Cardiac muscle cell (in vitro differentiated cells and primary cell): ENCODE data around the gene RCCD1. TPM values are rescaled to one million over a fixed set of nuclear protein-coding genes. Genes with fewer than 3 reads are reported as not detected.
A peak's percentile ranks its signal among the peaks of the same experiment; 100 is the strongest.

ENCODE experiments used
- DNase-seq, 2 donors: peaks; one replicate each; pipeline versions ENCODE4 v3.0.0 to v3.0.0-alpha.2; 2010 to 2017; ENCODE audit warnings: low read depth in 1 of 2, low spot score in 1 of 2
- H3K27ac ChIP-seq: fragments of 200-600 bp; sonication (generic); 2 replicates; pipeline ENCODE4 v1.5.1; 2016
- H3K27me3 ChIP-seq: fragments of 200-600 bp; sonication (generic); 2 replicates; pipeline ENCODE4 v1.6.0; 2016; ENCODE audit warnings: control low read depth
- H3K36me3 ChIP-seq: fragments of 200-600 bp; sonication (generic); 2 replicates; pipeline ENCODE4 v1.5.1; 2016; ENCODE audit warnings: control low read depth
- H3K4me1 ChIP-seq: fragments of 200-600 bp; sonication (generic); 2 replicates; pipeline ENCODE4 v1.8.1; 2017; ENCODE audit warnings: low read depth, mild to moderate bottlenecking, mixed run types
- H3K4me3 ChIP-seq: fragments of 200-600 bp; sonication (generic); 2 replicates; pipeline ENCODE4 v1.5.1; 2016; ENCODE audit warnings: mild to moderate bottlenecking
- H3K9me3 ChIP-seq: fragments of 200-600 bp; sonication (generic); 2 replicates; pipeline ENCODE4 v1.5.1; 2017; ENCODE audit warnings: low read depth, mild to moderate bottlenecking, control low read depth
- polyA plus RNA-seq: library from polyadenylated mRNA; unstranded; fragments of >200 nt; fragmentation: Nextera tagmentation; extraction: Ambion mirVana; gene quantifications from 2 replicates; pipeline ENCODE4 v1.2.1, GENCODE V29; 2016
- total RNA-seq: library from RNA; depleted of rRNA; stranded (reverse); fragments of >200 nt; gene quantifications from 2 replicates; pipeline ENCODE4 v1.2.3, GENCODE V29; 2016
- TF ChIP-seq, protein P1 (sequence below): IDR thresholded peaks from 2 replicates; pipeline ENCODE4 v1.5.1; 2012; ENCODE audit warnings: low read depth, mild to moderate bottlenecking, low read length

The RCCD1 gene
- total and polyA plus RNA-seq, 2 experiments from 2014 or later: 32.8 to 43.0 TPM

DNA sequence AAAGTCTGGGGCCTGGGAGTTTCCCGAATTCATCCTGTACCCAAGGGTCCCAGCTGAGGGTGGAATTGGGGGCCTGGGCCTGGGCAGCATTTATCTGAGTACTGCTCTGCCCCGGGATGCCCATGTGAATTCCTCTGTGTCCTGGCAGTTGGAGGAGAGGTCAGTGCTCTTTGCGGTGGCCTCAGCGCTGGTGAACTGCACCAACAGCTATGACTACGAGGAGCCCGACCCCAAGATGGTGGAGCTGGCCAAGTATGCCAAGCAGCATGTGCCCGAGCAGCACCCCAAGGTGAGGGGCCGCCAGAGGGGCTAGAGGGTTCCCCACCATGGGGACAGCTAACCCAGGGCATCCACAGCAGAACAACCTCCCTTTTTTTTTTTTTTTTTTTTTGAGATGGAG is 6.2 kb upstream of the RCCD1 start:
- H3K36me3 ChIP-seq: peaks cover 45% of the 10 kb centered on the region
- no peak overlapping the region for H3K27ac ChIP-seq
- H3K27me3 ChIP-seq: no peaks in the 10 kb centered on the region
- DNase-seq: no peak
- no peaks in the 10 kb centered on the region for H3K9me3 ChIP-seq
- TF ChIP-seq, protein P1, sequence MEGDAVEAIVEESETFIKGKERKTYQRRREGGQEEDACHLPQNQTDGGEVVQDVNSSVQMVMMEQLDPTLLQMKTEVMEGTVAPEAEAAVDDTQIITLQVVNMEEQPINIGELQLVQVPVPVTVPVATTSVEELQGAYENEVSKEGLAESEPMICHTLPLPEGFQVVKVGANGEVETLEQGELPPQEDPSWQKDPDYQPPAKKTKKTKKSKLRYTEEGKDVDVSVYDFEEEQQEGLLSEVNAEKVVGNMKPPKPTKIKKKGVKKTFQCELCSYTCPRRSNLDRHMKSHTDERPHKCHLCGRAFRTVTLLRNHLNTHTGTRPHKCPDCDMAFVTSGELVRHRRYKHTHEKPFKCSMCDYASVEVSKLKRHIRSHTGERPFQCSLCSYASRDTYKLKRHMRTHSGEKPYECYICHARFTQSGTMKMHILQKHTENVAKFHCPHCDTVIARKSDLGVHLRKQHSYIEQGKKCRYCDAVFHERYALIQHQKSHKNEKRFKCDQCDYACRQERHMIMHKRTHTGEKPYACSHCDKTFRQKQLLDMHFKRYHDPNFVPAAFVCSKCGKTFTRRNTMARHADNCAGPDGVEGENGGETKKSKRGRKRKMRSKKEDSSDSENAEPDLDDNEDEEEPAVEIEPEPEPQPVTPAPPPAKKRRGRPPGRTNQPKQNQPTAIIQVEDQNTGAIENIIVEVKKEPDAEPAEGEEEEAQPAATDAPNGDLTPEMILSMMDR: no peak
- no peak overlapping the region for H3K4me3 ChIP-seq
- H3K4me1 ChIP-seq: no peaks in the 10 kb centered on the region

GRCh38 chr15:90949979-90950675 is 4.6 kb upstream of the RCCD1 start:
- Histone ChIP-seq H3K9me3 (no peaks in the 10 kb centered on the region), H3K27me3 (no peaks in the 10 kb centered on the region), H3K36me3 (peaks cover 39% of the 10 kb centered on the region), H3K27ac (no peak overlapping the region), H3K4me1 (no peaks in the 10 kb centered on the region), H3K4me3 (no peak overlapping the region)
- DNase-seq: no peak
- TF ChIP-seq, protein P1: no peak

DNA sequence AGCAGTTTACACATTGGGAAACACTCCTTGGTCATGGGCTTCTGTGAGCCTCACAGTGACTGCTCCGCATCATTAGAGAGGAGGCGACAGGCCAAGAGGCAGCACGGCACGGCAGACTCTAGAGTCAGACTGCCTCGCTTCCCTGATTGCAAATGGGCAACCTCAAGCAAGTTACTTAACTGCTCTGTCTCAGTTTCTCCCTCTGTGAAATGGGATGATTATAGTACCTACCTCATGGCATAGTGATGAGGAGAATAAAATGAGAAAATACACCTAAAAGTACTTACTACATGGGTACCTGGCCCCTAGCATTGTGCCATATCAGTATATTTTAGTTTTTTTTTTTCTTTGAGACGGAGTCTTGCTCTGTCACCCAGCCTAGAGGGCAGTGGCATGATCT is 4.0 kb upstream of the RCCD1 start:
- peaks cover 2% of the 10 kb centered on the region for H3K4me1 ChIP-seq
- TF ChIP-seq, protein P1: no peak
- H3K4me3 ChIP-seq: no peak overlapping the region
- H3K9me3 ChIP-seq: no peaks in the 10 kb centered on the region
- no peak overlapping the region for H3K27ac ChIP-seq
- H3K36me3 ChIP-seq: peaks cover 39% of the 10 kb centered on the region
- no peak for DNase-seq
- no peaks in the 10 kb centered on the region for H3K27me3 ChIP-seq

DNA sequence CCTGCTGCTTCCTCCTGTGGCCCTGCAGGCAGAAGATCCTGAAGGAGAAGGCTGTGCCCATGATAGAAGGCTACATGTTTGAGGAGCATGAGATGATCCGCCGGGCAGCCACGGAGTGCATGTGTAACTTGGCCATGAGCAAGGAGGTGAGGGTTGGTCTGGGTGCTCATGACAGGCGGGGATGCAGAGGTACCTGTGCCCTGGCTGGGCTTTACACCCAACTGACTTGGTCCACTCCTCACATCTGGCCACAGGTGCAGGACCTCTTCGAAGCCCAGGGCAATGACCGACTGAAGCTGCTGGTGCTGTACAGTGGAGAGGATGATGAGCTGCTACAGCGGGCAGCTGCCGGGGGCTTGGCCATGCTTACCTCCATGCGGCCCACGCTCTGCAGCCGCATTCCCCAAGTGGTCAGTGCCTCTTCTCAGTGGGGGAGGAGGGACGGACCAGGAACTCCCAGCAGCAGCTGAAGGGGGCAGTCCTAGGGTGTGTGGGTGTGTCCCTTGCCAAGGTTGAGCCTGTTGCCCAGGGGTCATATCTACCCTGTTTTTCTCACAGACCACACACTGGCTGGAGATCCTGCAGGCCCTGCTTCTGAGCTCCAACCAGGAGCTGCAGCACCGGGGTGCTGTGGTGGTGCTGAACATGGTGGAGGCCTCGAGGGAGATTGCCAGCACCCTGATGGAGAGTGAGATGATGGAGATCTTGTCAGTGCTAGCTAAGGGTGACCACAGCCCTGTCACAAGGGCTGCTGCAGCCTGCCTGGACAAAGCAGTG is 1.6 kb upstream of the RCCD1 start:
- Histone ChIP-seq H3K36me3 (peaks cover 29% of the 10 kb centered on the region), H3K27ac (no peak overlapping the region), H3K4me1 (peaks cover 9% of the 10 kb centered on the region), H3K4me3 (no peak overlapping the region), H3K27me3 (no peaks in the 10 kb centered on the region), H3K9me3 (no peaks in the 10 kb centered on the region)
- TF ChIP-seq, protein P1: no peak
- no peak for DNase-seq

DNA sequence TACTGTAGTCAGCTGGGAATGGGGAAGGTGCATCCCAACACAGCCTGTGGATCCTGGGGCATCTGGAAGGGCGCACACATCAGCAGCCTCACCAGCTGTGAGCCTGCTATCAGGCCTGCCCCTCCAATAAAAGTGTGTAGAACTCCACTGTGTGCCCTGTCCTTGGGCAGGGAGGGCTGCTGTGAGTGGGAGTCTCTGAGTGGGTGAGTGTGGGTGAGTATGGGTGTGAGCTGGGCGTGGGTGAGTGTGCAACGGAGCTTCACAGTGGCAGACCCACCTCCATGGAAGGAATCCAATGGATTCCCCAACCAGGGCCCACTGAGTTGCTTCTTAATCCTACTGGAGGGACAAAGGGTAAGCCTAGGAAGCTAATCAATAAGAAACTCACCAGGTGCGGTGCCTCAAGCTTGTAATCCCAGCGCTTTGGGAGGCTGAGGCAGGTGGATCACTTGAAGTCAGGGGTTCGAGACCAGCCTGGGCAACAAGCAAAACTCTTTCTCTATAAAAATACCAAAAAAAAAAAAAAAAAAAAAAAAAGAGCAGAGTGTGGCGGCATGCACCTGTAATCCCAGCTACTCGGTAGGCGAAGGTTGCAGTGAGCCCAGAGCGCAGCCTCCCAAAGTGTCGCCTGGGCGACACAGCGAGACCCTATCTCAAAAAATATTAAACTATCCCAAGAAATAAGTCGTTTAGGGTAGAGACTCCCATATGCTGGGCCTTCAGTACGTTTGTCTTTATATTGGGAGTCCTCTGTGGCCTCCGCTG is 555 bp upstream of the RCCD1 start:
- no peak for DNase-seq
- Histone ChIP-seq H3K4me1 (peaks cover 9% of the 10 kb centered on the region), H3K4me3 (peak overlapping the region; percentile 60), H3K27me3 (no peaks in the 10 kb centered on the region), H3K36me3 (peaks cover 26% of the 10 kb centered on the region), H3K27ac (no peak overlapping the region), H3K9me3 (no peaks in the 10 kb centered on the region)
- TF ChIP-seq, protein P1: no peak
